ENCODE results near the gene FAM171A2. TPM values are rescaled to one million over a fixed set of nuclear protein-coding genes. Genes with fewer than 3 reads are reported as not detected.

Gene FAM171A2
- 2.3 to 4.3 TPM (median 3.0 TPM) in 5 replicates for total RNA-seq (2022; extraction: Qiagen RNA extraction)

GRCh38 chr17:44363613-44364159 lies at the start of gene FAM171A2:
Gene FAM171A2 (minus strand): TSS chr17:44363853. CDS start chr17:44363714, 139 bp downstream.

GRCh38 chr17:44389281-44389680 lies 25.6 kb upstream of the FAM171A2 start, which contains the start of gene ITGA2B:
Gene ITGA2B (minus strand): TSS chr17:44389649. CDS start chr17:44389473, 176 bp downstream.

DNA sequence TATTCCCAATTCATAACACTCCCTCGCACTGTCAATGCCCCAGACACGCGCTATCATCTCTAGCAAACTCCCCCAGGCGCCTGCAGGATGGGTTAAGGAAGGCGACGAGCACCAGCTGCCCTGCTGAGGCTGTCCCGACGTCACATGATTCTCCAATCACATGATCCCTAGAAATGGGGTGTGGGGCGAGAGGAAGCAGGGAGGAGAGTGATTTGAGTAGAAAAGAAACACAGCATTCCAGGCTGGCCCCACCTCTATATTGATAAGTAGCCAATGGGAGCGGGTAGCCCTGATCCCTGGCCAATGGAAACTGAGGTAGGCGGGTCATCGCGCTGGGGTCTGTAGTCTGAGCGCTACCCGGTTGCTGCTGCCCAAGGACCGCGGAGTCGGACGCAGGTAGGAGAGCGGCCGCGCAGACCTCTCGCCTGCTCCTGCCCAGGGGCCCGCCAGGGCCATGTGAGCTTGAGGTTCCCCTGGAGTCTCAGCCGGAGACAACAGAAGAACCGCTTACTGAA lies 18.7 kb downstream of the FAM171A2 start, which contains the start of gene GRN:
Gene GRN (plus strand): TSS at position 364 of the 515 bp plus-strand sequence. CDS start 3,863 bp downstream, outside the sequence.

DNA sequence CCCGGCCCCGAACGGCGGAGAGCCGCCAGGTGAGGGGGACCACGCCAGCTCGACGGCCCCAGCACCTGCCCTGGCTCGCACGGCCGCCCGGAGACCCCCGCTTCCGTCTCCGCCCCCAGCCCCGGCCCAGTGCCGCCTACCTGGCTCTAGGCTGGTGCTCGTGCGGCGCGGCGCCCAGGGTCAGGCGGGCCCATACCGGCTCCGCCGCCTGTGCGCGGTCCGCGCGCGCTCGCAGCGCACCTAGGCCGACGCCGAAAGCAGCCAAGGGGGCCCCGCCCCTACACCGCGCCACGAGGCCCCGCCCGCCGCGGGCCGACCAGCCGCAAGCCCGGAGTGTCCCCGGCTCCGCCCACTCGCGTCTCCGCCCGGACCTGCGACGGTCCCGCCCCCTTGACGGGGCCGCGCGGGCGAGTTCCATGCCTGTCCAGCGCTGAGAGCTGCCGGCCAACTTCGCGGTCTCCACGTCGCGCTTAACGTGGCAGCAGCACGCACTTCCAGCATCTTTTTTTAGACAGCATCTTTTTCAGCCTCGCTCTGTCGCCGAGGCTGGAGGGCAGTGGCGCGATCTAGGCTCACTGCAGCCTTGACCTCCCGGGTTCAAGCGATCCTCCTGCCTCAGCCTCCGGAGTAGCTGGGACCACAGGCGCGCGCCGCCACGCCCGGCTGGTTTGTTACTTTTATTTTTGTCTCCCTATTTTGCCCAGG lies 38.9 kb downstream of the FAM171A2 start, which contains the start of gene SLC25A39:
Gene SLC25A39 (minus strand): TSS at position 253 of the 705 bp plus-strand sequence. CDS start 1,261 bp downstream, outside the sequence.

DNA sequence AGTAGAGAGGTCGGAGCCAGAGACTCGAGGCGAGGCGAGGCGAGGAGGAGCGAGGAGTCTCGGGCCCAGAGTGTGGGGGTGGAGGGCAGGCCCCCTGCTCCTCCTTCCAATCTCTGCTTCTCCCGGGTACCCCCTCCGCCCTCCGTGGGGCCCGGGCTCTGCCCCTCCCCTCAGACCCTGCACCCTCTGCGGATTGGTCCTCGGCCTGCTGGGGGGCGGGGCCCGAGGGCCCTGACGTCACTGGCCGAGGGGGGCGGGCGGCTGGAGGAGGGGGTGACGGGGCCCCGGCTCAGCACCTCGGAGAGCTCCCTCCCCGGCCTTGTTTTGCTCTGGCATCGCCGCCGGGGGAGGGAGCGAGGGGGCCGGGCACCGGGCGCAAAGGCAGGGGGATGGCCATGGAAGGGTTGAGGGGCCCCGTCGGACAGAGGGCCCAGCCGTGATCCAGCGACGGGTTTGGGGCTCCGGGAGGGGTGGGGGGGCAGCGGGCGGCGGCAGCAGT lies 55.3 kb downstream of the FAM171A2 start, which contains the start of gene RUNDC3A:
Gene RUNDC3A (plus strand): TSS at position 282 of the 499 bp plus-strand sequence. CDS start 232 bp downstream, outside the sequence.

Other genes starting within 250 kb of the FAM171A2 start
- 13.1 to 15.3 TPM (median 15.1 TPM) in 5 replicates for gene HDAC5, start 240.2 kb downstream of the FAM171A2 start, total RNA-seq (2022; extraction: Qiagen RNA extraction)
- 9.7 to 11.4 TPM (median 10.5 TPM) in 5 replicates for gene HROB, start 221.9 kb downstream of the FAM171A2 start, total RNA-seq (2022; extraction: Qiagen RNA extraction)
- gene ASB16, start 193.1 kb downstream of the FAM171A2 start, total RNA-seq (2022; extraction: Qiagen RNA extraction) = 0.07 to 0.13 TPM (median 0.12 TPM) in 3 of 5 replicates, not detected in the others
- gene TMUB2, start 176.9 kb downstream of the FAM171A2 start, total RNA-seq (2022; extraction: Qiagen RNA extraction) = 40.1 to 44.4 TPM (median 41.7 TPM) in 5 replicates
- 60.4 to 70.2 TPM (median 65.6 TPM) in 5 replicates for gene ATXN7L3, start 164.0 kb downstream of the FAM171A2 start, total RNA-seq (2022; extraction: Qiagen RNA extraction)
- 86.3 to 105 TPM (median 89.9 TPM) in 5 replicates for gene UBTF, start 144.2 kb downstream of the FAM171A2 start, total RNA-seq (2022; extraction: Qiagen RNA extraction)
- gene SLC4A1, start 95.7 kb downstream of the FAM171A2 start, total RNA-seq (2022; extraction: Qiagen RNA extraction) = not detected in 5 replicates
- gene RUNDC3A, start 55.3 kb downstream of the FAM171A2 start, total RNA-seq (2022; extraction: Qiagen RNA extraction) = 0.48 to 1.2 TPM (median 0.81 TPM) in 5 replicates
- 156 to 206 TPM (median 192 TPM) in 5 replicates for gene SLC25A39, start 39.0 kb downstream of the FAM171A2 start, total RNA-seq (2022; extraction: Qiagen RNA extraction)
- gene GRN, start 18.6 kb downstream of the FAM171A2 start, total RNA-seq (2022; extraction: Qiagen RNA extraction) = 211 to 248 TPM (median 223 TPM) in 5 replicates
- 1.2 to 1.9 TPM (median 1.6 TPM) in 5 replicates for gene ITGA2B, start 25.8 kb upstream of the FAM171A2 start, total RNA-seq (2022; extraction: Qiagen RNA extraction)
- 16.0 to 26.4 TPM (median 21.7 TPM) in 5 replicates for gene GPATCH8, start 139.6 kb upstream of the FAM171A2 start, total RNA-seq (2022; extraction: Qiagen RNA extraction)
- gene FZD2, start 193.6 kb upstream of the FAM171A2 start, total RNA-seq (2022; extraction: Qiagen RNA extraction) = 26.3 to 36.5 TPM (median 32.4 TPM) in 5 replicates